Measurements from ENCODE around the gene TFF1. TPM values are rescaled to one million over a fixed set of nuclear protein-coding genes. Genes with fewer than 3 reads are reported as not detected.

TFF1 gene
- total RNA-seq, 1 donor from 2014 or later, result not detected

- no peak for TF ChIP-seq CTCF (IDR thresholded peaks at IDR 0.05)
- DNase-seq (ENCODE audit: low spot score in 2 of 2), result no peak
- intact Hi-C loops (cut with DNase I), result no loop called here
- no peaks in the 10 kb centered on the region for H3K4me1 ChIP-seq
- H3K36me3 ChIP-seq, result no peaks in the 10 kb centered on the region
- no peaks in the 10 kb centered on the region for H3K27me3 ChIP-seq
- no peak overlapping the region for H3K27ac ChIP-seq
- no peak overlapping the region for H3K4me3 ChIP-seq
- H3K9me3 ChIP-seq, result no peaks in the 10 kb centered on the region
These were observed 31.5 kb upstream of the TFF1 start for GRCh38 chr21:42397746-42398394.

DNA sequence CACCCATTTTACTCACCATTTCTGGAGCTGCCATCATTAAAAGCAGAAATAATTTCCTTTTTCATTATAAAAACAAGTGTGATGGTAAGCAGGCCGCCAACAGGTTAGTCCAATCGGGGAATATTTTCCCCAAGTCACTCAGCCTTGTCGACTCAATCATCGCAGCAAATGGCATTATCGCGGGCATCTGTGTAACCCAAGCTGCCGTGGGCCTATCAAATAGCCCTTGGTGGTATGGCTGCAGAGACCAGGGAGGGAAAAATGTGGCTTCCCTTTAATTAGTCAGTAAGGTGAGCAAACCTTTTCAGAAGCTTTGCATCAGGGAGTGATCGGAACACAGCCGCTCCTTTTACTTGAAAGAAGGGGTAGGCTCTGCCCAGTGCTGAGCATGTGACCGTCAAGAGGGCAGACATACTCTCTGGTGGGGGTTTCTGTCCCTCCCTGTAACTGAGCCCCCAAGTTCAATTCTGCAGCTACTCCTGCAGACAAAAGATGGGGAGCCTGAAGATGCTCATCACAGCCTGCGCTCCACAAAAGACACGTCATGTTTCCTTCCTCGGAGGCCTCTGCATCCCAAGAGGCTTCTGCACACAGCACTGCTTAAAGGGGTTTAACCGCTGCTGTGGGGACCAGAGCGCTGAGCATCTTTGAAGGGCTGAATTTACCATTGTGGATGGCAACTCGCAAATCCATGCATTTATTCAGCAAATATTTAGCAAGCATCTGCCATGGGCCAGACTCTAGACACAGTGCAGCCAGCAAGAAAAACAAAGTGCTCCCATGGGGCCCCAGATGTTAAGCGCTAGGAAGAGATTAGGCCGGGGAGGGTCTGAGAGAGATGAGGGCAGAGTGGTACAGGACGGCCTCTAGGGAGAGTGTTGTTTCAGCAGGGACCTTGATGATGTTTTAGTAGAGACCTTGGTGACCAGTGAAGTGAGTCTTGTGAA is 30.7 kb upstream of the TFF1 start:
- intact Hi-C loops (cut with DNase I), result no loop called here
- no peak for DNase-seq (ENCODE audit: low spot score in 2 of 2)

GRCh38 chr21:42395905-42396651 is 29.7 kb upstream of the TFF1 start, which contains the start of gene TMPRSS3:
TMPRSS3 (minus strand) TSS chr21:42396052; CDS start chr21:42395417, 635 bp downstream.
- H3K4me3 ChIP-seq, result no peak within 1 kb of the TSS
- intact Hi-C loops (cut with DNase I), result no loop called here
- H3K27me3 ChIP-seq, result no peaks in the 10 kb centered on the region
- DNase-seq (ENCODE audit: low spot score in 2 of 2), result no peak
- no peaks in the 10 kb centered on the region for H3K36me3 ChIP-seq
- no peak within 1 kb of the TSS for H3K27ac ChIP-seq
- no peak for TF ChIP-seq CTCF (IDR thresholded peaks at IDR 0.05)
- no peaks in the 10 kb centered on the region for H3K4me1 ChIP-seq
- no peaks in the 10 kb centered on the region for H3K9me3 ChIP-seq

More for the DNA sequence above, 30.7 kb upstream of the TFF1 start:
- Histone ChIP-seq H3K9me3 (no peaks in the 10 kb centered on the region), H3K4me1 (no peaks in the 10 kb centered on the region), H3K27me3 (no peaks in the 10 kb centered on the region), H3K27ac (no peak overlapping the region), H3K4me3 (no peak overlapping the region), H3K36me3 (no peaks in the 10 kb centered on the region)
- no peak for TF ChIP-seq CTCF (IDR thresholded peaks at IDR 0.05)

- no peak overlapping the region for H3K27ac ChIP-seq
- no peaks in the 10 kb centered on the region for H3K36me3 ChIP-seq
- no peak overlapping the region for H3K4me3 ChIP-seq
- no peak for DNase-seq (ENCODE audit: low spot score in 2 of 2)
- no peaks in the 10 kb centered on the region for H3K9me3 ChIP-seq
- TF ChIP-seq CTCF (IDR thresholded peaks at IDR 0.05), result no peak
- H3K4me1 ChIP-seq, result no peaks in the 10 kb centered on the region
- no peaks in the 10 kb centered on the region for H3K27me3 ChIP-seq
- intact Hi-C loops (cut with DNase I), result no loop called here
These were observed 29.0 kb upstream of the TFF1 start for GRCh38 chr21:42395302-42395701.

GRCh38 chr21:42393443-42393950 is 27.2 kb upstream of the TFF1 start:
- Histone ChIP-seq H3K27me3 (no peaks in the 10 kb centered on the region), H3K4me1 (no peaks in the 10 kb centered on the region), H3K4me3 (no peak overlapping the region), H3K36me3 (no peaks in the 10 kb centered on the region), H3K9me3 (no peaks in the 10 kb centered on the region), H3K27ac (no peak overlapping the region)
- DNase-seq (ENCODE audit: low spot score in 2 of 2), result no peak
- no peak for TF ChIP-seq CTCF (IDR thresholded peaks at IDR 0.05)
- intact Hi-C loops (cut with DNase I), result no loop called here

Data from ascending aorta (tissue), 2 donors.